ENCODE data around the gene SAP30BP. TPM values are rescaled to one million over a fixed set of nuclear protein-coding genes. Genes with fewer than 3 reads are reported as not detected.

SAP30BP gene
- total and polyA plus RNA-seq, 2 of the 13 experiments (the other 11 are each of a cell fraction or from before 2014, with no cell fraction given): 67.7 to 99.4 TPM

DNA sequence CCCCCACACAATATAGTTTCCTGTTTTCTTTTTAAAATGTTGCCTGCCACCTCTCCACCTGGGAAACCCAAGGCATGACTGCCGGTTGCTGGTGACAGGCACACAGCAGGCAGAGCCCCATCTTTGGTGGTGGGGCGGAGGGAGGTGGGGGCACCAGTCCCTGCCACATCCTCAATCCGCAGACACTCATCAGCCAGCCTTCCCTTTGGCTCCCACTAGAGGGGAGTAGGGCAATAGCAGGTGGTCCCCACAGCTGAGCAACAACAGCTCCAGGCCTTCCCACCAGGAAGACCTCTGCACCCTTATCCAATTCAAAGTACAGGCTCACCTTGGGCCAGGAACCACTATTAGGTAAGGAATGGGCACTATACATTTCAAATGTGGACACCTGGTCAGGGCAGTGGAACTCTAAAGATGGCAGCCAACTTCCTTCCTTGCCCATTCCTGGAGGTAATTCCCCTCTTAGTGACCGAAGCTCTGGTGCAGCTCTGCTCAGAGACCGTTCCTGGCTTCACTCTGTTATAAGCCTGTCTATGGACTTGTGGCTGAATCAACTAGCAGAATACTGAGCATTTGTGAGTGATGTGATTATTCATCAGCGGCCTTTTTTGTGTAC lies 14.1 kb upstream of the SAP30BP start (continued):
- TF ChIP-seq FOXA3 (CRISPR knock-in tag; IDR thresholded peaks at IDR 0.05) (0 out of 2 replicates have a peak, but pooled peaks have one; percentile 10), ZNF547 (CRISPR knock-in tag; IDR thresholded peaks at IDR 0.05) (0 out of 2 replicates have a peak, but pooled peaks have one; percentile 50), NCOA5 (CRISPR knock-in tag; IDR thresholded peaks at IDR 0.05) (no peak), ZNF501 (CRISPR knock-in tag; IDR thresholded peaks at IDR 0.05) (0 out of 2 replicates have a peak, but pooled peaks have one; percentile 28), FOSL1 (CRISPR knock-in tag; IDR thresholded peaks at IDR 0.05; ENCODE audit: borderline replicate concordance) (no peak), ZNF674 (CRISPR knock-in tag; IDR thresholded peaks at IDR 0.05; ENCODE audit: low read depth) (no peak), MXD4 (CRISPR knock-in tag; IDR thresholded peaks at IDR 0.05) (no peak), KDM5B (CRISPR knock-in tag; IDR thresholded peaks at IDR 0.05; ENCODE audit: borderline replicate concordance) (no peak)
- TF ChIP-seq, protein P1, sequence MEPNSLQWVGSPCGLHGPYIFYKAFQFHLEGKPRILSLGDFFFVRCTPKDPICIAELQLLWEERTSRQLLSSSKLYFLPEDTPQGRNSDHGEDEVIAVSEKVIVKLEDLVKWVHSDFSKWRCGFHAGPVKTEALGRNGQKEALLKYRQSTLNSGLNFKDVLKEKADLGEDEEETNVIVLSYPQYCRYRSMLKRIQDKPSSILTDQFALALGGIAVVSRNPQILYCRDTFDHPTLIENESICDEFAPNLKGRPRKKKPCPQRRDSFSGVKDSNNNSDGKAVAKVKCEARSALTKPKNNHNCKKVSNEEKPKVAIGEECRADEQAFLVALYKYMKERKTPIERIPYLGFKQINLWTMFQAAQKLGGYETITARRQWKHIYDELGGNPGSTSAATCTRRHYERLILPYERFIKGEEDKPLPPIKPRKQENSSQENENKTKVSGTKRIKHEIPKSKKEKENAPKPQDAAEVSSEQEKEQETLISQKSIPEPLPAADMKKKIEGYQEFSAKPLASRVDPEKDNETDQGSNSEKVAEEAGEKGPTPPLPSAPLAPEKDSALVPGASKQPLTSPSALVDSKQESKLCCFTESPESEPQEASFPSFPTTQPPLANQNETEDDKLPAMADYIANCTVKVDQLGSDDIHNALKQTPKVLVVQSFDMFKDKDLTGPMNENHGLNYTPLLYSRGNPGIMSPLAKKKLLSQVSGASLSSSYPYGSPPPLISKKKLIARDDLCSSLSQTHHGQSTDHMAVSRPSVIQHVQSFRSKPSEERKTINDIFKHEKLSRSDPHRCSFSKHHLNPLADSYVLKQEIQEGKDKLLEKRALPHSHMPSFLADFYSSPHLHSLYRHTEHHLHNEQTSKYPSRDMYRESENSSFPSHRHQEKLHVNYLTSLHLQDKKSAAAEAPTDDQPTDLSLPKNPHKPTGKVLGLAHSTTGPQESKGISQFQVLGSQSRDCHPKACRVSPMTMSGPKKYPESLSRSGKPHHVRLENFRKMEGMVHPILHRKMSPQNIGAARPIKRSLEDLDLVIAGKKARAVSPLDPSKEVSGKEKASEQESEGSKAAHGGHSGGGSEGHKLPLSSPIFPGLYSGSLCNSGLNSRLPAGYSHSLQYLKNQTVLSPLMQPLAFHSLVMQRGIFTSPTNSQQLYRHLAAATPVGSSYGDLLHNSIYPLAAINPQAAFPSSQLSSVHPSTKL (CRISPR knock-in tag; IDR thresholded peaks at IDR 0.05): no peak
- TF ChIP-seq, protein P2, sequence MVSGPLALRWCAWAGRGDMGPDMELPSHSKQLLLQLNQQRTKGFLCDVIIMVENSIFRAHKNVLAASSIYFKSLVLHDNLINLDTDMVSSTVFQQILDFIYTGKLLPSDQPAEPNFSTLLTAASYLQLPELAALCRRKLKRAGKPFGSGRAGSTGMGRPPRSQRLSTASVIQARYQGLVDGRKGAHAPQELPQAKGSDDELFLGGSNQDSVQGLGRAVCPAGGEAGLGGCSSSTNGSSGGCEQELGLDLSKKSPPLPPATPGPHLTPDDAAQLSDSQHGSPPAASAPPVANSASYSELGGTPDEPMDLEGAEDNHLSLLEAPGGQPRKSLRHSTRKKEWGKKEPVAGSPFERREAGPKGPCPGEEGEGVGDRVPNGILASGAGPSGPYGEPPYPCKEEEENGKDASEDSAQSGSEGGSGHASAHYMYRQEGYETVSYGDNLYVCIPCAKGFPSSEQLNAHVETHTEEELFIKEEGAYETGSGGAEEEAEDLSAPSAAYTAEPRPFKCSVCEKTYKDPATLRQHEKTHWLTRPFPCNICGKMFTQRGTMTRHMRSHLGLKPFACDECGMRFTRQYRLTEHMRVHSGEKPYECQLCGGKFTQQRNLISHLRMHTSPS (CRISPR knock-in tag; IDR thresholded peaks at IDR 0.05; ENCODE audit: low read depth): no peak
- TF ChIP-seq, protein P3, sequence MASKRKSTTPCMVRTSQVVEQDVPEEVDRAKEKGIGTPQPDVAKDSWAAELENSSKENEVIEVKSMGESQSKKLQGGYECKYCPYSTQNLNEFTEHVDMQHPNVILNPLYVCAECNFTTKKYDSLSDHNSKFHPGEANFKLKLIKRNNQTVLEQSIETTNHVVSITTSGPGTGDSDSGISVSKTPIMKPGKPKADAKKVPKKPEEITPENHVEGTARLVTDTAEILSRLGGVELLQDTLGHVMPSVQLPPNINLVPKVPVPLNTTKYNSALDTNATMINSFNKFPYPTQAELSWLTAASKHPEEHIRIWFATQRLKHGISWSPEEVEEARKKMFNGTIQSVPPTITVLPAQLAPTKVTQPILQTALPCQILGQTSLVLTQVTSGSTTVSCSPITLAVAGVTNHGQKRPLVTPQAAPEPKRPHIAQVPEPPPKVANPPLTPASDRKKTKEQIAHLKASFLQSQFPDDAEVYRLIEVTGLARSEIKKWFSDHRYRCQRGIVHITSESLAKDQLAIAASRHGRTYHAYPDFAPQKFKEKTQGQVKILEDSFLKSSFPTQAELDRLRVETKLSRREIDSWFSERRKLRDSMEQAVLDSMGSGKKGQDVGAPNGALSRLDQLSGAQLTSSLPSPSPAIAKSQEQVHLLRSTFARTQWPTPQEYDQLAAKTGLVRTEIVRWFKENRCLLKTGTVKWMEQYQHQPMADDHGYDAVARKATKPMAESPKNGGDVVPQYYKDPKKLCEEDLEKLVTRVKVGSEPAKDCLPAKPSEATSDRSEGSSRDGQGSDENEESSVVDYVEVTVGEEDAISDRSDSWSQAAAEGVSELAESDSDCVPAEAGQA (IDR thresholded peaks at IDR 0.05; ENCODE audit: low read depth): no peak
- TF ChIP-seq, protein P3 (CRISPR knock-in tag; IDR thresholded peaks at IDR 0.05; ENCODE audit: borderline replicate concordance): no peak
- TF ChIP-seq, protein P4, sequence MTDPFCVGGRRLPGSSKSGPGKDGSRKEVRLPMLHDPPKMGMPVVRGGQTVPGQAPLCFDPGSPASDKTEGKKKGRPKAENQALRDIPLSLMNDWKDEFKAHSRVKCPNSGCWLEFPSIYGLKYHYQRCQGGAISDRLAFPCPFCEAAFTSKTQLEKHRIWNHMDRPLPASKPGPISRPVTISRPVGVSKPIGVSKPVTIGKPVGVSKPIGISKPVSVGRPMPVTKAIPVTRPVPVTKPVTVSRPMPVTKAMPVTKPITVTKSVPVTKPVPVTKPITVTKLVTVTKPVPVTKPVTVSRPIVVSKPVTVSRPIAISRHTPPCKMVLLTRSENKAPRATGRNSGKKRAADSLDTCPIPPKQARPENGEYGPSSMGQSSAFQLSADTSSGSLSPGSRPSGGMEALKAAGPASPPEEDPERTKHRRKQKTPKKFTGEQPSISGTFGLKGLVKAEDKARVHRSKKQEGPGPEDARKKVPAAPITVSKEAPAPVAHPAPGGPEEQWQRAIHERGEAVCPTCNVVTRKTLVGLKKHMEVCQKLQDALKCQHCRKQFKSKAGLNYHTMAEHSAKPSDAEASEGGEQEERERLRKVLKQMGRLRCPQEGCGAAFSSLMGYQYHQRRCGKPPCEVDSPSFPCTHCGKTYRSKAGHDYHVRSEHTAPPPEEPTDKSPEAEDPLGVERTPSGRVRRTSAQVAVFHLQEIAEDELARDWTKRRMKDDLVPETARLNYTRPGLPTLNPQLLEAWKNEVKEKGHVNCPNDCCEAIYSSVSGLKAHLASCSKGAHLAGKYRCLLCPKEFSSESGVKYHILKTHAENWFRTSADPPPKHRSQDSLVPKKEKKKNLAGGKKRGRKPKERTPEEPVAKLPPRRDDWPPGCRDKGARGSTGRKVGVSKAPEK (CRISPR knock-in tag; IDR thresholded peaks at IDR 0.05; ENCODE audit: borderline replicate concordance): no peak
- TF ChIP-seq, protein P5, sequence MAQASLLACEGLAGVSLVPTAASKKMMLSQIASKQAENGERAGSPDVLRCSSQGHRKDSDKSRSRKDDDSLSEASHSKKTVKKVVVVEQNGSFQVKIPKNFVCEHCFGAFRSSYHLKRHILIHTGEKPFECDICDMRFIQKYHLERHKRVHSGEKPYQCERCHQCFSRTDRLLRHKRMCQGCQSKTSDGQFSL (CRISPR knock-in tag; IDR thresholded peaks at IDR 0.05): no peak
